ENCODE data around the gene TDRD15.

The TDRD15 gene

DNA sequence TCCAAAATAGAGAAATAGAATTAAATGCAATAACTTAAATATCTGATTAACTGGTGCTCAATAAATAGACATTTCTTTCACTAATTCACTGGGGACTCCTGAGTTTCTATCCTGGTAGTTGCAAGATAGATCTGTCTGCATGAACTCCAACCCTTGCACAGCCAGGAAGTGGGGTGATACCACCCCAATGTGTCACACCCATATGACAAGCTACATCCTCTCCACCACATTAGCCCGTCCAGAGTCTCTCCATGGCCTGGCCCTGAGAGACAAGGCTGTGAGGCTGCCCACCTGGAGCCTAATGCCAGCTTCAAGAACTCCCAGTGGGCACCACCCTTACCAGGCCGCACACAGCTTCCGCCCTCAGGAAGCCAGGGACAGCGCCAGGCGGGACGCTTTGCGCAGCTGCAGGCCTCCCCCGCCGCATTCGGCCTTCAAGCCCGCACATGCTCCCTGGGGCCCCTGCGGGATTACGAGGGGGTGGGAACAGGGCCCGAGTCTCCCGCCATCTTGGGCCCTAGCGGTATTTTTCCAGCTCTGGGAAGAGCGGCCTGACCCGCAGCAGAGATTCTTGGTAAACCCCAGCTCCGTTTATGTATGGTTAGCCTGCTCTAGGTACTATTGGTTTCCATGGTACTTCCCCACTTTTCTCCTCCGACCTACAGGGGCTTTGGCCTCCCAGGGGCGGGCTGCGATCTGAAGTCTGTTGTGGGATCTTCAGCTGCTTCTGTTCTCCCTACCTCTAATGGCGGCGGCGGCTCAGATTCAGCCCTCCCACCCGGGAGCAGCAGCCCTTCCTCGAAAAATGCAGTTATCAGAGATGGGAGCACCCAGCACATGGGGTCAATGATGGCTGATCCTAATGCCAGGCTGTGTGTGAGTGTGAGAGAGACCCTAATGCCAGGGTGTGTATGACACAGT, at the start of gene TDRD15:
TDRD15 (plus strand) TSS at position 496 of the 921 bp plus-strand sequence. CDS start 13,500 bp downstream, outside the sequence.
- Histone ChIP-seq H3K27ac (ENCODE audit: low read depth, low read length) (no peak within 1 kb of the TSS), H3K9ac (ENCODE audit: low read length) (no peak within 1 kb of the TSS), H3K4me1 (ENCODE audit: insufficient read depth, low read length) (no peaks in the 10 kb centered on the region), H3K27me3 (ENCODE audit: control insufficient read depth in 1 of 2, insufficient read depth in 2 of 2, low read length in 2 of 2) (no peaks in the 10 kb centered on the region), H3K4me3 (ENCODE audit: low read depth in 1 of 2, low read length in 2 of 2) (no peak within 1 kb of the TSS), H3K9me3 (ENCODE audit: low read length) (no peaks in the 10 kb centered on the region), H3K36me3 (ENCODE audit: insufficient read depth, low read length) (no peaks in the 10 kb centered on the region)

DNA sequence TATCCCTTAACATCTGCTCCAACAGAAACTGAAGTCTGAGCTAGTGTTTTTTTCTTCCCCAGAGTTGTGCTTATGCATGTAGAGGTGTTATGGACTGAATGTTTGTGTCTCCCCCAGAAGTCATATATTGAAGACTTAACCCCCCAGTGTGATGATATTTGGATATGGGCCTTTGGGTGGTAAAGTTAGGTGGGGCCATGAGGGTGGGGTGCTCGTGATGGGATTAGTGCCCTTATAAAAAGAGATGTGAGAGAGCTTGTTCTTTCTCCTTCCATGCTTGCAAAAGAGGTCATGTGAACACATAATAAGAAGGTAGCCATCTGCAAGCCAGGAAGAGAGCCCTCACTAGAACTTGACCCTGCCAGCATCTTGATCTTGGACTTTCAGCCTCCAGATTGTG, 45.5 kb upstream of the TDRD15 start:
- Histone ChIP-seq H3K4me3 (ENCODE audit: low read depth in 1 of 2, low read length in 2 of 2) (no peak overlapping the region), H3K9ac (ENCODE audit: low read length) (no peak overlapping the region), H3K36me3 (ENCODE audit: insufficient read depth, low read length) (no peaks in the 10 kb centered on the region), H3K27ac (ENCODE audit: low read depth, low read length) (no peak overlapping the region), H3K4me1 (ENCODE audit: insufficient read depth, low read length) (no peaks in the 10 kb centered on the region), H3K27me3 (ENCODE audit: control insufficient read depth in 1 of 2, insufficient read depth in 2 of 2, low read length in 2 of 2) (no peaks in the 10 kb centered on the region), H3K9me3 (ENCODE audit: low read length) (no peaks in the 10 kb centered on the region)

DNA sequence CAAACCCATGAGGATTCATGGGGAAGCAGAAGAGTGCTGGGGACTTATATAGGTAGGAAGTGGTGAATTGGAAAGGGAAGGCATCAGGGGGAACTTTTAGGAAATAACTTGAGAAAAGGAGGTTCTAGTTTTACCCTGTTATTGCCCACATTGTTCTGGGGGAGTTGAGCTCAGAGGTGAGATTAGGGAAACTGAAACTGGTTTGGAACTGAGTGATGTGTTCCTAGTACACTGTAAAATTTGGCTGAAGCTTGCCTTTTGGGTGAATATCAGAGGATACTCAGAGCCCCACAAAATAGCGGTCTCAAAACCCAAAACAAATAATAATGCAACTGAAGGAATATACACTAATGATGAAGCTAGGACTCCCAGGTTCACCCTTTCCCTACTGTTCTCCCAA, 40.3 kb upstream of the TDRD15 start:
- Histone ChIP-seq H3K36me3 (ENCODE audit: insufficient read depth, low read length) (no peaks in the 10 kb centered on the region), H3K27me3 (ENCODE audit: control insufficient read depth in 1 of 2, insufficient read depth in 2 of 2, low read length in 2 of 2) (no peaks in the 10 kb centered on the region), H3K9me3 (ENCODE audit: low read length) (no peaks in the 10 kb centered on the region), H3K4me1 (ENCODE audit: insufficient read depth, low read length) (no peaks in the 10 kb centered on the region), H3K27ac (ENCODE audit: low read depth, low read length) (no peak overlapping the region), H3K4me3 (ENCODE audit: low read depth in 1 of 2, low read length in 2 of 2) (no peak overlapping the region), H3K9ac (ENCODE audit: low read length) (no peak overlapping the region)

DNA sequence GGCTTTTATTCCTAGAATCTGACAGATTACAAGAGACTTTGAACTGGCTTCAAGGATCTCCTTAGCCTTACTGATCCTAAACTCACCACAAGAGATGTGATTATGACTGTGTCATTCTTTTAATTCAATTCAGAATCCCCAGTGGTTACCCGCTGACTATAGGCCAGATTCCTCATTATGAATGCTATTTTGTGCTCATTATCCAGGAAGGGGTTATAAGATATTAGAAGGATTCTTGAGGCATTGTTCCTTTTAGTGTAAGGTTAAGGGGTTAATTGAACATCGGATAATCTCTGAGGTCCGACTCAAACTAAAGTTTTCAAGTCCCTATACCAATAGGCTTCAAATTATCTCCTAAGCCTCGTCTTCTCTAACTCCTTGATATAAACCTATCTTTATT, 39.4 kb upstream of the TDRD15 start:
- H3K36me3 ChIP-seq (ENCODE audit: insufficient read depth, low read length): no peaks in the 10 kb centered on the region
- H3K27me3 ChIP-seq (ENCODE audit: control insufficient read depth in 1 of 2, insufficient read depth in 2 of 2, low read length in 2 of 2): no peaks in the 10 kb centered on the region
- H3K9ac ChIP-seq (ENCODE audit: low read length): no peak overlapping the region
- no peaks in the 10 kb centered on the region for H3K9me3 ChIP-seq (ENCODE audit: low read length)
- H3K4me1 ChIP-seq (ENCODE audit: insufficient read depth, low read length): no peaks in the 10 kb centered on the region
- H3K27ac ChIP-seq (ENCODE audit: low read depth, low read length): no peak overlapping the region
- no peak overlapping the region for H3K4me3 ChIP-seq (ENCODE audit: low read depth in 1 of 2, low read length in 2 of 2)

DNA sequence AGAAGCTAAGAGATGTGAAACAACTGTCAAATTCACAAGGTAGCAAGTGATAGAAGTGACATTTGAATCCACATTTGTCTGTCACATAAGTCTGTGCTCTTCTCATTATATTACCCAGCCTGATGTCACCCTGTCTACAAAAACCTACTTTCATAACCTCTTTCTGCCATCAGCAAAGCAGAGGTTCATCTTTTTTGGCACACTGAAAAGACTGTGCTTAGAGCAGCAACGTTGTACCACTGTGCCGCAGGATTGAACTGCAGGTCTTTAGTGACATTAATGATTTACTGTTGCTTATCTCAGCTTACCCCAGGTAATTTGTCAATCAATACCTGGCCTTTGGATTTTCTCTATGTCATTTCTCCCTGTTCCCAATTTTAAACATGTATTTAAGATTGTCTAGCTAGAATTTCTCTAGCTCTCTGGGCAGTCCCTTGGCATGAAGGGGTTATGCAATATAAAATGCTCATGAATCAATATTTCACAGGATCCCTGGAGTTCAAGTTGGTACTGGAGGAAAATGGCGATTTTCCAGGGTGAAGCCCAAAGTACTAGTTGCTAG, 31.4 kb upstream of the TDRD15 start:
- Histone ChIP-seq H3K4me1 (ENCODE audit: insufficient read depth, low read length) (no peaks in the 10 kb centered on the region), H3K9me3 (ENCODE audit: low read length) (no peaks in the 10 kb centered on the region), H3K27me3 (ENCODE audit: control insufficient read depth in 1 of 2, insufficient read depth in 2 of 2, low read length in 2 of 2) (no peaks in the 10 kb centered on the region), H3K36me3 (ENCODE audit: insufficient read depth, low read length) (no peaks in the 10 kb centered on the region), H3K4me3 (ENCODE audit: low read depth in 1 of 2, low read length in 2 of 2) (no peak overlapping the region), H3K9ac (ENCODE audit: low read length) (no peak overlapping the region), H3K27ac (ENCODE audit: low read depth, low read length) (no peak overlapping the region)

DNA sequence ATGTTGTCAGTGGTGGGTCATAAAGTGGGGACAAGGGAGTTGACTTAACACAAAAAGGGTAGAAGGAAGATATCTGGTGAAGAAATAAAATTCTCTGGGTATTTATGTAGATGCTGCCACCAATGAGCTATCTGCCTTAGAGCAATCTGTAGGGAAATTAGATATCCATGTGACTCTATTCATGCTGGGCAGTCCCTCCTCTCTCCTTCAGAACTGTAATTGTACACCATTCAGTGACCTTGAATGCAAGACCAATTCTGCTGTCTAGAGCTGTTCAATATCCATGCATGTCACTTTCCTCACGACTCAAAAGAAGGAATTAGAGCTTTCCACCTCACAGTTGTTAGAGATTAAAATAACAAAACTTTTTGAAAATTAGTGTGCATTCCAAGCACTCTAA, 28.6 kb upstream of the TDRD15 start:
- Histone ChIP-seq H3K9ac (ENCODE audit: low read length) (no peak overlapping the region), H3K4me3 (ENCODE audit: low read depth in 1 of 2, low read length in 2 of 2) (no peak overlapping the region)

DNA sequence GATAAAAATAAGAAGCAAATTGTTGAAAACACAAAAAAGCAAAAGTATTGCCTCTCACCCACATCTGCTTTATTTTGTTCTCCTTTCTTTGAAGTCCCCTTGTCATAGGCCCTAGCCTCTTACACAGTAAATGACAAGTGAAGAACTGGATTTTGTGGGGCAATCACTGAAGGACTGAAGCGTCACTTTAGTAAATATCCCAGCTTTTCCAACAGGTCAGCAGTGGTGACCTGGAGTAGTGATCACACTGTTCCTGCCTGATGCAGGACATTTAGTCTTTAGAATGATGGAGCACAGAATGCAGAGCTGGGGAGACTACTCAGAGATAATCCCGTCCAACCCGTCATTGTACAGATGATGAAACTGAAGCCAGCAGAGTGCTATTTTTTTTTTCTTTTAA, 28.1 kb upstream of the TDRD15 start:
- Histone ChIP-seq H3K27me3 (ENCODE audit: control insufficient read depth in 1 of 2, insufficient read depth in 2 of 2, low read length in 2 of 2) (no peaks in the 10 kb centered on the region), H3K9ac (ENCODE audit: low read length) (no peak overlapping the region), H3K9me3 (ENCODE audit: low read length) (no peaks in the 10 kb centered on the region), H3K36me3 (ENCODE audit: insufficient read depth, low read length) (no peaks in the 10 kb centered on the region), H3K4me3 (ENCODE audit: low read depth in 1 of 2, low read length in 2 of 2) (no peak overlapping the region), H3K27ac (ENCODE audit: low read depth, low read length) (no peak overlapping the region), H3K4me1 (ENCODE audit: insufficient read depth, low read length) (no peaks in the 10 kb centered on the region)

More for the DNA sequence above, 28.6 kb upstream of the TDRD15 start:
- Histone ChIP-seq H3K4me1 (ENCODE audit: insufficient read depth, low read length) (no peaks in the 10 kb centered on the region), H3K27ac (ENCODE audit: low read depth, low read length) (no peak overlapping the region), H3K27me3 (ENCODE audit: control insufficient read depth in 1 of 2, insufficient read depth in 2 of 2, low read length in 2 of 2) (no peaks in the 10 kb centered on the region), H3K36me3 (ENCODE audit: insufficient read depth, low read length) (no peaks in the 10 kb centered on the region), H3K9me3 (ENCODE audit: low read length) (no peaks in the 10 kb centered on the region)

DNA sequence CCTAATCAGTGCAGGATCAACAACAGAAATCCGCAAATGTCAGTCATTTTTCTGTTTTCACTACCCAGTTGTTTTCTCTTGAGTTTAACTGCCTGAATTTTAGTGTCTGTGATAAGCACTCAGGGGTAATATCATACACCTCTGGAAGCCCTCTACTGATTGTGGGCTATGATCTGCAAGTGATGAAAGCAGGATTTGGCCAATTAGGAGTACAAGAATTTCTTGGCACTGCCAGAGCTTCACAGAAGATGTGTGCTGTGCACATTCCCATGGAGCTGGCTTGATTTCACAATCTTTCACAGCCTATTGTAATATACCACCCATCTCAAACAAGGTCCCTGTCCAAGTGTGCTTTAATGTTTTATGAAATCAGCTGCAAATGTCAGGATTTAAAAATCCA, 27.3 kb upstream of the TDRD15 start:
- Histone ChIP-seq H3K36me3 (ENCODE audit: insufficient read depth, low read length) (no peaks in the 10 kb centered on the region), H3K4me1 (ENCODE audit: insufficient read depth, low read length) (no peaks in the 10 kb centered on the region)

DNA sequence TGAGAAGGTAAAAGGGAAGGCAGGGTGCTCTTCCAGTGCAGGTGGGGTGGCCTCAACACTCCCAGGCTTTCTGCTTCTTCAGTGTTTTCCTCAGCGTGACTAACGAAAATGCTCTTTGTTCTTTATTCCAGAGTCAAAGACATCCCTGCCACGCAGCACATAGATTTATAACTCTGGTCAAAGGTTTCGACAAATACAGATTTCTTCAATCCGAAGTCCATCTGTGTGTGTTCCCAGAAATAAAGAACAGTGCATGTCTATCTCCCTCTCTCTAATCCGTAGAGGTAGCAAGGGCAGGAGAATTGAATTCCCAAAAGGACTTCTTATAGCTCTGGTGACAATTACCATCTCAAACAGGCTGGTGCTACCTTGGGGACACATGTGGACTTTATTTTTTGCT, 26.4 kb upstream of the TDRD15 start:
- Histone ChIP-seq H3K9me3 (ENCODE audit: low read length) (no peaks in the 10 kb centered on the region), H3K27ac (ENCODE audit: low read depth, low read length) (no peak overlapping the region), H3K36me3 (ENCODE audit: insufficient read depth, low read length) (no peaks in the 10 kb centered on the region), H3K9ac (ENCODE audit: low read length) (no peak overlapping the region), H3K4me3 (ENCODE audit: low read depth in 1 of 2, low read length in 2 of 2) (no peak overlapping the region), H3K4me1 (ENCODE audit: insufficient read depth, low read length) (no peaks in the 10 kb centered on the region), H3K27me3 (ENCODE audit: control insufficient read depth in 1 of 2, insufficient read depth in 2 of 2, low read length in 2 of 2) (no peaks in the 10 kb centered on the region)

More for the DNA sequence above, 27.3 kb upstream of the TDRD15 start:
- Histone ChIP-seq H3K4me3 (ENCODE audit: low read depth in 1 of 2, low read length in 2 of 2) (no peak overlapping the region), H3K9ac (ENCODE audit: low read length) (no peak overlapping the region), H3K27me3 (ENCODE audit: control insufficient read depth in 1 of 2, insufficient read depth in 2 of 2, low read length in 2 of 2) (no peaks in the 10 kb centered on the region), H3K9me3 (ENCODE audit: low read length) (no peaks in the 10 kb centered on the region), H3K27ac (ENCODE audit: low read depth, low read length) (no peak overlapping the region)

DNA sequence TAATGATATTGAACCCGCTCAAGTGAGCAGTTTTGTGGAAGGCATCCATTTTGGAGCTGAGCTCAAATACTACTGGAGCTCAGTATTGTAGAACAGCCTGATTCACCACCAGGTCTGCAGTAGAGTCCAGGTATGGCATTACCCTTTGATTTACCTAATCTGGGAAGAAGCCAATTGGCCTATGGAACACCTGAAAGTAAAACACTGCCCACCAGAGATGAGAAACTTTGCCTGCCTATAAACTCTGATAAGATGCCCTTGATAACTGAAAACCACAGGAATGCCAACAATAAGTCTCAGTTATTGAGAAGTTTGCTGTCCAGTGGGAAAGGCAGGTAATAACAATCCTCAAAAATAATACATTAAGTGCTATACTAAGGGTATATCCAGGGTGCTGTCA, 25.5 kb upstream of the TDRD15 start:
- Histone ChIP-seq H3K9me3 (ENCODE audit: low read length) (no peaks in the 10 kb centered on the region), H3K4me3 (ENCODE audit: low read depth in 1 of 2, low read length in 2 of 2) (no peak overlapping the region), H3K9ac (ENCODE audit: low read length) (no peak overlapping the region), H3K36me3 (ENCODE audit: insufficient read depth, low read length) (no peaks in the 10 kb centered on the region), H3K27me3 (ENCODE audit: control insufficient read depth in 1 of 2, insufficient read depth in 2 of 2, low read length in 2 of 2) (no peaks in the 10 kb centered on the region), H3K27ac (ENCODE audit: low read depth, low read length) (no peak overlapping the region), H3K4me1 (ENCODE audit: insufficient read depth, low read length) (no peaks in the 10 kb centered on the region)

DNA sequence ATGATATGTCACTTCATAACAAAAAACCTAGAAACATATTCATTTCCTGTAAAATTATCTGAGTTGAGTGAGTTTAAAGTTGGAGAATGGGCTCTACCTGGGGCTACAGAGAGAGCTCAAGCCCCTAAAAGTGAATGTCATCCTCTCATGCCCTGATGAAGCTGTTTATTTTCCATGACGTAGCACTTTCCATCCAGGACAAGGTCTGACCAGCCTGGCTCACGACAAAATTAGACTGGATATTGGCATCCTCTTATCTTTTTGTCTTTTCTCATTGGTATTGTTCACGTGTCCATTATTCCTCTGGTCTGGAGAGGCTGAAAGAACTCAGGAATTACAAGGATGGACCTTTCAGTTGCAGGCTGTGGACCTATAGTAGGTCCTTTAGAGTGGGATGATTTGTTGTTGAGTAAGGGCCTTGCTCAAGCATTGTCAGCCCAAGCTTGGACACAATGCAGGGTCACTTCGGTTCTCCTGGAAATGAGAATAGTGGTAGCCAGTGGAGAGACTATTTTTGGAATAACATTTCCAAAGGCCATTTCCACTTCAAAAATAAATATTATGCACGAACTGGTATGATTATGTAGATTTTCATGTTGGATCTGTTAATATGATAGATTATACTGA, 24.4 kb upstream of the TDRD15 start:
- no peak overlapping the region for H3K27ac ChIP-seq (ENCODE audit: low read depth, low read length)
- H3K9ac ChIP-seq (ENCODE audit: low read length): no peak overlapping the region
- no peaks in the 10 kb centered on the region for H3K27me3 ChIP-seq (ENCODE audit: control insufficient read depth in 1 of 2, insufficient read depth in 2 of 2, low read length in 2 of 2)
- no peaks in the 10 kb centered on the region for H3K9me3 ChIP-seq (ENCODE audit: low read length)
- no peaks in the 10 kb centered on the region for H3K36me3 ChIP-seq (ENCODE audit: insufficient read depth, low read length)
- H3K4me3 ChIP-seq (ENCODE audit: low read depth in 1 of 2, low read length in 2 of 2): no peak overlapping the region
- H3K4me1 ChIP-seq (ENCODE audit: insufficient read depth, low read length): no peaks in the 10 kb centered on the region

Data from muscle layer of colon (tissue), 2 donors.